Stimulated activated effector memory CD8-positive, alpha-beta T cell treated with anti-CD3 and anti-CD28 coated beads, Interleukin-12 subunit alpha, Interleukin-12 subunit beta, amount 100 ng/mL, for 72 hours (primary cell): Measurements from ENCODE around the gene PGP.
"Not testable (repeated sequence)": the region's sequence is repeated elsewhere in the genome, so short reads cannot be mapped to it uniquely, and the experiment has no call there.

Experiments
- ATAC-seq: fragments of 150-1000 bp; cut with Tn5 transposase; 2 replicates; pipeline ENCODE4 v1.10.0; 2021
- DNase-seq, 2 donors: peaks; one replicate each; pipeline ENCODE4 v3.0.0; 2021 to 2022; ENCODE audit warnings: low spot score in 2 of 2
- H3K27ac Mint-ChIP-seq: one replicate; pipeline ENCODE4 v1.8.0; 2022; ENCODE audit warnings: mild to moderate bottlenecking, mixed read lengths
- H3K36me3 Mint-ChIP-seq: one replicate; pipeline ENCODE4 v1.8.0; 2022; ENCODE audit warnings: mild to moderate bottlenecking, mixed read lengths
- H3K4me1 Mint-ChIP-seq: one replicate; pipeline ENCODE4 v1.8.0; 2022; ENCODE audit warnings: mixed read lengths
- H3K4me3 Mint-ChIP-seq: one replicate; pipeline ENCODE4 v1.8.0; 2022; ENCODE audit warnings: mild to moderate bottlenecking, mixed read lengths
- H3K9me3 Mint-ChIP-seq: one replicate; pipeline ENCODE4 v1.8.0; 2022; ENCODE audit warnings: mixed read lengths

PGP gene, protein sequence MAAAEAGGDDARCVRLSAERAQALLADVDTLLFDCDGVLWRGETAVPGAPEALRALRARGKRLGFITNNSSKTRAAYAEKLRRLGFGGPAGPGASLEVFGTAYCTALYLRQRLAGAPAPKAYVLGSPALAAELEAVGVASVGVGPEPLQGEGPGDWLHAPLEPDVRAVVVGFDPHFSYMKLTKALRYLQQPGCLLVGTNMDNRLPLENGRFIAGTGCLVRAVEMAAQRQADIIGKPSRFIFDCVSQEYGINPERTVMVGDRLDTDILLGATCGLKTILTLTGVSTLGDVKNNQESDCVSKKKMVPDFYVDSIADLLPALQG

DNA sequence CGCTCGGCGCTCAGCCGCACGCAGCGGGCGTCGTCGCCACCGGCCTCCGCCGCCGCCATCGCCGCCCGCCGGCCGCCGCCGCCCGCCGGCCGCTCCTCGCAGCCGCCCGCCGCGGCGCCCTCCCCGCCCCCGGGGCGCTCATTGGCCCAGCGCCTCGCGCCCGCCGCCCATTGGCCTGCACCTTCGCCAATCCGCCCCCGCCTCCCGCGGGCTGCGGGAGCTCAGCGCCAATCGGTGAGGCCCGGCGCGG, at the start of gene PGP:
PGP (minus strand) TSS at position 122 of the 250 bp plus-strand sequence; CDS start at position 59, 63 bp downstream.
- DNase-seq (no peak), ATAC-seq (no peak)
- Mint-ChIP-seq H3K4me3 (peak within 1 kb of the TSS; percentile 75), H3K27ac (peak within 1 kb of the TSS; percentile 82), H3K4me1 (peaks cover 21% of the 10 kb centered on the region), H3K36me3 (peaks cover 36% of the 10 kb centered on the region), H3K9me3 (no peaks in the 10 kb centered on the region)

- H3K4me3 Mint-ChIP-seq, H3K9me3 Mint-ChIP-seq, H3K27ac Mint-ChIP-seq, ATAC-seq, DNase-seq: not testable (repeated sequence)
- Mint-ChIP-seq H3K4me1 (peaks cover 35% of the 10 kb centered on the region), H3K36me3 (peaks cover 100% of the 10 kb centered on the region)
Observed at GRCh38 chr16:2263026-2263425, 48.4 kb upstream of the PGP start.

DNA sequence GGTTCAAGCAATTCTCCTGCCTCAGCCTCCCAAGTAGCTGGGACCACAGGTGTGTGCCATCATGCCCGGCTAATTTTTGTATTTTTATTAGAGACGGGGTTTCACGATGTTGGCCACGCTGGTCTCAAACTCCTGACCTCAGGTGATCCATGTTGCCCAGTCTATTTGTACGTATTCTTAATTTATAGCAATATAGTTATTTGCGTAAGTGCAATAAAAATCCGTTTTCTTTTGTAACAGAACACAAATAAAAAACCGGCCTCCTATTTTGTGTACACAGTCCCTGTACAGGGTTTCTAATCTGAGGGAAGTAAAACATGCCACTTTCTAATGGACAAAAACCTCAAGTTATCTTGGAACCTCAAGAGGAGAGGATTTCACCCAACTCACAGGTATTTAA, 45.6 kb upstream of the PGP start:
- no peak for DNase-seq
- H3K9me3 Mint-ChIP-seq, result no peaks in the 10 kb centered on the region
- H3K4me1 Mint-ChIP-seq, result peaks cover 21% of the 10 kb centered on the region
- no peak for ATAC-seq
- H3K27ac Mint-ChIP-seq, result no peak overlapping the region
- no peak overlapping the region for H3K4me3 Mint-ChIP-seq
- H3K36me3 Mint-ChIP-seq, result peaks cover 100% of the 10 kb centered on the region

DNA sequence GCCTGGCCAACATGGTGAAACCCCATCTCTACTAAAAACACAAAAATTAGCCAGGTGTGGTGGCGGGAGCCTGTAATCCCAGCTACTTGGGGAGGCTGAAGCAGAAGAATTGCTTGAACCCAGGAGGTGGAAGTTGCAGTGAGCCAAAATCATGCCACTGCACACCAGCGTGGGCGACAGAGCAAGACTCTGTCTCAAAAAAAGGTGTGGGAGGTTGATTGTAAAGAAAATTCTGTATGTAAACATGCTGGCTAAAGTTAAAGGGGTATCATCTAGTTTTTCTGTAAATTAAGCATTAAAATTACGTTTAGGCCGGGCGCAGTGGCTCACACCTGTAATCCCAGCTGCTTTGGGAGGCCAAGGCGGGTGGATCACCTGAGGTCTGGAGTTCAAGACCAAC, 43.9 kb upstream of the PGP start:
- not testable (repeated sequence) for H3K9me3 Mint-ChIP-seq, H3K4me3 Mint-ChIP-seq, DNase-seq, ATAC-seq, H3K27ac Mint-ChIP-seq
- H3K36me3 Mint-ChIP-seq, result peaks cover 100% of the 10 kb centered on the region
- peaks cover 10% of the 10 kb centered on the region for H3K4me1 Mint-ChIP-seq

DNA sequence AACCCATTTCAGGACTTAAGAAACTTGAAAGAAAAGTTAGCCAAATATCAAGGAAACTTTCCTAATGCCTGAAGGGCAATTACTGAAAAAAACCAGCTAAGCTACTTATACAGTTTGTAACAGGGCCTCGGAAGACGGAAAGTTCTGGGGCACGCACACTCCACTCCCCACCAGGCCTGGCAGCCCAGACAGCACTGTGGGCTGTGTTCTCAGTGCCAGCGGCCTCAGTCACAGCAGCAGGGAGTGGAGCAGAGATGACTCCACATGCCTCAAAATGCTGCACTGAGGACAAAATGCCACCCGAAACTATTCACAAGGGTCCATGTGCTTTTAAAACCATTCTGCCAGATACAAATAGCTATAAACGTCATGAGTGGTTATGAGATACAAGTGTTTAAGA, 43.1 kb upstream of the PGP start:
- Mint-ChIP-seq H3K36me3 (peaks cover 100% of the 10 kb centered on the region), H3K4me1 (peaks cover 3% of the 10 kb centered on the region), H3K4me3 (no peak overlapping the region), H3K27ac (no peak overlapping the region), H3K9me3 (no peaks in the 10 kb centered on the region)
- ATAC-seq, result no peak
- no peak for DNase-seq

GRCh38 chr16:2256531-2257140, 42.0 kb upstream of the PGP start:
- Mint-ChIP-seq H3K4me3 (no peak overlapping the region), H3K4me1 (no peaks in the 10 kb centered on the region), H3K27ac (peak overlapping the region; percentile 77), H3K9me3 (no peaks in the 10 kb centered on the region), H3K36me3 (peaks cover 100% of the 10 kb centered on the region)
- DNase-seq (no peak), ATAC-seq (no peak)

DNA sequence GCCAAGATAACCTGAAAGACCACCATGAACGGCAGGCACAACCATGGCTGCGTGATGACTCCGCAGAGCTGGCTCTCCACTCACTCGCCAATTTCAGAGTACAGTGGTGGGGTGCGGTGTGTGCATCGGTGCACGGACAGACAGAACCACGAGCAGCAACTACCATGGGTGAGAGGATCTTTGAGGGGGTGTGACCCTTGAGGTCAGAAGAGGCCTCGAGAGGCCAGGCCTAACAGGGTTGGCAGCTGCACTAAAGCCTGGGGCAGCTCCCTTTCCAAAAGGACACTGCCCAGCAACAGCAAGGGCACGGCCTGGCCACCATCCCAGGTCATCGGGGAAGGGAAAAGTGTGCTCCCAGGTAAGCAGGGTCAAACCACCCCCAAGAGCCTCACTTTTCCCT, 38.7 kb upstream of the PGP start:
- Mint-ChIP-seq H3K4me3 (no peak overlapping the region), H3K27ac (peak overlapping the region; percentile 10), H3K9me3 (no peaks in the 10 kb centered on the region), H3K4me1 (no peaks in the 10 kb centered on the region), H3K36me3 (peaks cover 85% of the 10 kb centered on the region)
- DNase-seq (no peak), ATAC-seq (no peak)

- Mint-ChIP-seq H3K36me3 (peaks cover 85% of the 10 kb centered on the region), H3K27ac (peak overlapping the region; percentile 54), H3K9me3 (no peaks in the 10 kb centered on the region), H3K4me3 (no peak overlapping the region), H3K4me1 (no peaks in the 10 kb centered on the region)
- DNase-seq, result no peak
- ATAC-seq, result no peak
Observed at GRCh38 chr16:2252806-2253148, 38.1 kb upstream of the PGP start.

DNA sequence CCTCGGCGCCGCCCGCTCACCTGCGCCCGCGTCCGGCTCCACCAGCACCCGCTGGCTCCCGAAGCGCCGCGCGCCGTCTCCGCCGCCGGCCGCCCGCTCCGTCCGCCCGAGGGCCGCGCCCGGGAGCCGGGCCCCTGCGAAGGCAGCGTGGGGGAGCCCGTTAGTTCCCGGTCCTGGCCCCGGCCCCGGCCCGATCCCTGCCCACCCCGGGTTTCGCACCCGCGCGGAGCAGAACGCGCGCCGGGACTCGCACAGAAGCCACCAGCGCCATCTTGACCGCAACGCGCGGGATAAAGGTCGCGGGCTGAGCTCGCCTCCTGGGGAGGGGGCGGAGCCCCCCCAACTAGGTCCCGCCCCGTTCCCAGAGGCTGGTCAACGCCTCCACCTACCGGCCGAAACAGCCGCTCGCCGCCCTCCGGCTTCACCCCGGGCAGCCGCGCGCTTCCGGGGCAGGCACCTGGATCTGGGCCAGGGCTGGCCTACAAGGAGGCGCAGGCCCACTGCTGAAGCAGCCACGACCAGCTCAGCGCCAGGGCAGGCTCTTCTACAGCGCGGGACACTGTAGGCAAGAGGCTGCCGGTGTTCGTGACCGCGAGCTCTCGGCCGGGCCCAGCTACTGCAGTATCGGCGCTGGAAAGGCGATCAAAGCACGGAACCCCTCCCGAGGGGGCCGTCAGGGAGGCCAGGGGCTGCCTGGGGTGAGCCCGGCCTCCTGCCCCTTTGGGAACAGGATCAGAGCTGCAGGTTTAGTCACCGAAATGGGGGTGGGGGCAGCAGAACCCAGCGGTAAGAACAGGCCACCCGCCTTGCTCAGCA, 36.9 kb upstream of the PGP start, which contains the start of gene ECI1:
ECI1 (minus strand) TSS at position 292 of the 816 bp plus-strand sequence; CDS start at position 271, 21 bp downstream.
- ATAC-seq, result peak; percentile 90
- Mint-ChIP-seq H3K4me3 (peak within 1 kb of the TSS; percentile 78), H3K36me3 (peaks cover 78% of the 10 kb centered on the region), H3K27ac (peak within 1 kb of the TSS; percentile 81), H3K4me1 (no peaks in the 10 kb centered on the region), H3K9me3 (no peaks in the 10 kb centered on the region)
- peak; percentile 76 to 95 for DNase-seq

DNA sequence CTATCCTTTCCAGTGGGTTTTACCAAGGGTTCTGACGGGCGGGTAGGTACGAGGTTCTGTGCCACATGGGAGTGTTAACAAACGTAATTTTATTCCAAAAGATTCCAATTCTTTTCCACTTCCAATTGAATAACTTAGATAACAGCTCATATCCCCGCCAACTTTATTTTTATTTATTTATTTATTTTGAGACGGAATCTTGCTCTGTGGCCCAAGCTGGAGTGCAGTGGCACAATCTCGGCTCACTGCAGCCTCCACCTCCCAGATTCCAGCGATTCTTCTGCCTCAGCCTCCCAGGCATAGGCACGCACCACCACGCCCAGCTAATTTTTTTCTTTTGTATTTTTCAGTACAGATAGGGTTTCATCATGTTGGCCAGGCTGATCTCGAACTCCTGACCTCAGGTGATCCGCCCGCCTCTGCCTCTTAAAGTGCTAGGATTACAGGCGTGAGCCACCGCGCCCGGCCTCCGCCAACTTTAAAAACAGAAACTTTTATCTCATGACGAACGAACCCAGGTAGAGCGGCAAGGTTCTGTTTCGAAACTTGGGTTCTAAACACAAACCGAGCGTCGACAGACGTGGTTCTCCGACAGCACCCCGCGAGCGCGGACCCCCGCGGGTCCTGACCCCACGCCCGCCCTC, 36.1 kb upstream of the PGP start:
- Mint-ChIP-seq H3K27ac (peak overlapping the region; percentile 81), H3K36me3 (peaks cover 78% of the 10 kb centered on the region), H3K4me1 (no peaks in the 10 kb centered on the region), H3K4me3 (peak overlapping the region; percentile 78), H3K9me3 (no peaks in the 10 kb centered on the region)
- DNase-seq, result no peak
- ATAC-seq, result peak; percentile 3

GRCh38 chr16:2246301-2246885, 31.8 kb upstream of the PGP start:
- no peak overlapping the region for H3K27ac Mint-ChIP-seq
- no peaks in the 10 kb centered on the region for H3K9me3 Mint-ChIP-seq
- no peak for DNase-seq
- H3K4me3 Mint-ChIP-seq, result no peak overlapping the region
- H3K4me1 Mint-ChIP-seq, result no peaks in the 10 kb centered on the region
- H3K36me3 Mint-ChIP-seq, result peaks cover 55% of the 10 kb centered on the region
- ATAC-seq, result no peak

DNA sequence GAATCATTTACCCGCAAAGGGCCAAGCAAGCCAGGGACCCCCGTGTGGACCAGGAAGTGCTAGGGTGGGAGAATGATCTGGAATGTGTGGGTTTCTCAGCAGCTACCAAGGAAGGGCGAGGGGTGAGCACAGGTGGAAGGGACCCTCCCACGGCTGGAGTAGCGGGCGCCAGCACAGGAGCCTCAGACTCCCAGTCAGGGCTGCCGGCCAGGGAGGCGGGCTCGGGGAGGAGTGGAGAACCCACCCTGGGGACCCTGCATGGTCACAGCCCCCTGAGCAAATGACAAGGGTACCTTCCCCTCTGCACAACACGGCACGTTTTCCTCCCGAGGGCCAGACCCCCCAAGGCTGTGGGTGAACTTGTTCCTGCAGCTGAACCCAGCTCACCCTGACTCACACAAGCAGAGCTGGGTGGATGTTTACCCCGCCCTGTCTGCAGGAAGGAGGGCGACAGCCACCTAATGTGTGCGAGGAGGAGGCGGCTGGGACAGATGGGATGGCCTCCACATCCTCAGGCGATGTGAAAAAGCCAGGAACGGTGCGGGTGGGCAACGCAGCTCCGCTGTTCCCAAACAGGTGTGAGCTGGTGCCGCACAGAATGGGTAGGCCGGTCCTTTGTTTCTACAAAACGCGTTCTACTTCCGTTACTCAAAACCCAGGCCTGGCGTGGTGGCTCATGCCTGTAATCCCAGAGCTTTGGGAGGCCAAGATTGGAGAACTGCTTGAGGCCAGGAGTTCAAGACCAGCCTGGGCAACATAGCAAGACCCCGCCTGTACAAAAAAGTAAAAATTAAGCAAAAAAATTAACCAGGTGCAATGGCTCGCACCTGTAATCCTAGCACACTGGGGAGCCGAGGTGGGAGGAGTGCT, 30.5 kb upstream of the PGP start:
- no peak overlapping the region for H3K4me3 Mint-ChIP-seq
- ATAC-seq, result no peak
- no peak overlapping the region for H3K27ac Mint-ChIP-seq
- H3K9me3 Mint-ChIP-seq, result no peaks in the 10 kb centered on the region
- no peaks in the 10 kb centered on the region for H3K4me1 Mint-ChIP-seq
- peaks cover 51% of the 10 kb centered on the region for H3K36me3 Mint-ChIP-seq
- DNase-seq, result no peak

DNA sequence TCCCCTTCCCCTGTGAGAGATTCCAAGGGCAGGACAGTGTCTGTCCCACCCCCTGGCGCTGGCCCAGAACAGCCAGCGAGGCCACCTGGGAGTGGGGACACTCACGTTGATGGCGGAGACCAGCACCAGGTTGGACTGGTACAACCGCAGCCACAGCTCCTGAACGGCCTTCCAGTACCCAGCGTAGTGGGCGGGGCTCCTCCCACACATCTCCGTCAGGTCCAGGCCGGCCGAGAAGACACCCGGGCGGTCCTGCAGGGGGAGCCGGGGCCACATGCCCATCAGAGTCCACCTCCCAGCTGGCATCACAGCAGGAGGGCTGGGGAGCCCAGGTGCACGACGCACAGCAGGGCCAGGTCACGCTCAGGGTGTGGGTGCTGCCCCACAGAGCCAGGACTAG, 29.7 kb upstream of the PGP start:
- DNase-seq, result no peak
- Mint-ChIP-seq H3K36me3 (peaks cover 54% of the 10 kb centered on the region), H3K27ac (no peak overlapping the region), H3K4me1 (no peaks in the 10 kb centered on the region), H3K4me3 (no peak overlapping the region), H3K9me3 (no peaks in the 10 kb centered on the region)
- ATAC-seq, result no peak

DNA sequence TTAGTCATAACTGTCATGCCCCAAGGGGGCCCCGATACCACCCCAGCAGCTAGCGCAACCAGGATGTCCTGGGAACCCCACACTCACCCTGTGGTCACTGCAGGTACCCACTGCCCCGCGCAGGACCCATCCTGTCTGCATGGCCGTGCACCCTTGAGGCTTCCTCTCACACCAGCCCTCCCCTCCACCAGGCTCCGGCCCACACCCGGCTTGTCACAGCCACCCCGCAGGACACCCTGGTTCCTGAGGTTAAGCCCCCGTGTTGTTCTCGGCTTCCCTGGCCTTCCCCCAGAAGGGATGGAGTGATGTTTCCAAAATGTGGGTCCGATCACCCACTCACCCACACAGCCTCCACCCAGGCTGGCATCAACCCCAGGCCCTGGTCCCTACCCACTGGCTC, 29.1 kb upstream of the PGP start:
- no peaks in the 10 kb centered on the region for H3K9me3 Mint-ChIP-seq
- ATAC-seq (no peak), DNase-seq (no peak)
- no peak overlapping the region for H3K4me3 Mint-ChIP-seq
- no peaks in the 10 kb centered on the region for H3K4me1 Mint-ChIP-seq
- H3K36me3 Mint-ChIP-seq, result peaks cover 48% of the 10 kb centered on the region
- no peak overlapping the region for H3K27ac Mint-ChIP-seq
